Ovary (tissue), 3 donors: ENCODE data around the gene CTDSPL.

Experiments used
- EP300 ChIP-seq: sonication (generic); formaldehyde crosslinking; IDR thresholded peaks from one replicate; pipeline ENCODE4 v1.6.1; 2017; ENCODE audit warnings: antibody characterized with exemption
- TF ChIP-seq, protein P1 (sequence below), 3 donors: fragments of 450-650 bp in 2 of 3; fragments of 200-600 bp in 1 of 3; IDR thresholded peaks; one replicate each; pipeline versions ENCODE4 v1.5.1 to v1.8.0; 2016 to 2022; ENCODE audit warnings: antibody characterized with exemption in 3 of 3, mild to moderate bottlenecking in 1 of 3
- donor health status: DM: no; HTN: no; CAD: no.

DNA sequence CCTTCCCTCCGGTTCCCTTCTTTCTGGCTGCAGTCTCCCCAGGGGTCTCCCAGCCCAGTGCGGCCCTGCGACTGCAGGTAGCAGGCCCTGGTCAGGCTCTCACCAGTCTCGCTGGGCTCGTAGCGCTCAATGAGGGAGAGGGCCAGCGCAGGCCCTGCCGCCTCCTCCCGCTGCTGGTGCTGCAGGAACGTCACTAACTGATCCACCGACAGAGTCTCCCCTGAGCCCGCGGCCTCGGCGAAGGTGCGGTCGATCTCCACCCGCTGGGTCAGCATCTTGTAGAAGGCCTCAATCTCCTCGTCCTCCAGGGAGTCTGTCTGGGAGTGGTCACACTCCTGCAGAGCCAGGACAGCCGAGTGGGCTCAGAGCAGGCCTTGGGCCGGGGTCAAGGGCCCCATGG, 149.4 kb downstream of the CTDSPL start:
- TF ChIP-seq, protein P1, sequence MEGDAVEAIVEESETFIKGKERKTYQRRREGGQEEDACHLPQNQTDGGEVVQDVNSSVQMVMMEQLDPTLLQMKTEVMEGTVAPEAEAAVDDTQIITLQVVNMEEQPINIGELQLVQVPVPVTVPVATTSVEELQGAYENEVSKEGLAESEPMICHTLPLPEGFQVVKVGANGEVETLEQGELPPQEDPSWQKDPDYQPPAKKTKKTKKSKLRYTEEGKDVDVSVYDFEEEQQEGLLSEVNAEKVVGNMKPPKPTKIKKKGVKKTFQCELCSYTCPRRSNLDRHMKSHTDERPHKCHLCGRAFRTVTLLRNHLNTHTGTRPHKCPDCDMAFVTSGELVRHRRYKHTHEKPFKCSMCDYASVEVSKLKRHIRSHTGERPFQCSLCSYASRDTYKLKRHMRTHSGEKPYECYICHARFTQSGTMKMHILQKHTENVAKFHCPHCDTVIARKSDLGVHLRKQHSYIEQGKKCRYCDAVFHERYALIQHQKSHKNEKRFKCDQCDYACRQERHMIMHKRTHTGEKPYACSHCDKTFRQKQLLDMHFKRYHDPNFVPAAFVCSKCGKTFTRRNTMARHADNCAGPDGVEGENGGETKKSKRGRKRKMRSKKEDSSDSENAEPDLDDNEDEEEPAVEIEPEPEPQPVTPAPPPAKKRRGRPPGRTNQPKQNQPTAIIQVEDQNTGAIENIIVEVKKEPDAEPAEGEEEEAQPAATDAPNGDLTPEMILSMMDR (IDR thresholded peaks at IDR 0.05): no peak
- TF ChIP-seq EP300: no peak
